Thymus (tissue), 11 donors: ENCODE measurements around the gene SSH3. TPM values are rescaled to one million over a fixed set of nuclear protein-coding genes. Genes with fewer than 3 reads are reported as not detected.

ENCODE experiments used
- DNase-seq, 9 donors: peaks; one replicate each; pipeline ENCODE4 v3.0.0-alpha.2; 2013; ENCODE audit warnings: low spot score in 9 of 9, low read depth in 6 of 9, missing footprints in 1 of 9
- H3K27ac ChIP-seq, 2 donors: one replicate each; pipeline ENCODE4 v1.5.1; 2013; ENCODE audit warnings: control low read depth in 1 of 2, low read depth in 1 of 2, low read length in 1 of 2, mild to moderate bottlenecking in 1 of 2, moderate library complexity in 1 of 2
- H3K27me3 ChIP-seq, 2 donors: one replicate each; pipeline ENCODE4 v1.5.1; 2013; ENCODE audit warnings: low read length in 1 of 2; ENCODE audit not compliant: control insufficient read depth in 2 of 2, insufficient read depth in 1 of 2
- H3K36me3 ChIP-seq, 2 donors: one replicate each; pipeline ENCODE4 v1.5.1; 2013; ENCODE audit warnings: low read length in 1 of 2, mild to moderate bottlenecking in 1 of 2, moderate library complexity in 1 of 2; ENCODE audit not compliant: control insufficient read depth in 2 of 2, insufficient read depth in 2 of 2
- H3K4me1 ChIP-seq, 2 donors: one replicate each; pipeline ENCODE4 v1.5.1; 2013; ENCODE audit warnings: low read length in 2 of 2; ENCODE audit not compliant: control insufficient read depth in 2 of 2, insufficient read depth in 2 of 2
- H3K4me3 ChIP-seq, 2 donors: one replicate each; pipeline ENCODE4 v1.5.1; 2013; ENCODE audit warnings: low read length in 2 of 2, control low read depth in 1 of 2, mild to moderate bottlenecking in 1 of 2
- H3K9me3 ChIP-seq, 2 donors: one replicate each; pipeline ENCODE4 v1.5.1; 2013; ENCODE audit warnings: low read length in 1 of 2, mild to moderate bottlenecking in 1 of 2; ENCODE audit not compliant: control insufficient read depth in 2 of 2, insufficient read depth in 1 of 2
- WGBS: extraction: QIAGEN DNeasy Blood & Tissue Kit; methylation state at CpG from one replicate; pipeline ENCODE4 v1.1.7; 2013; 5-methylcytosine and 5-hydroxymethylcytosine counted together
- polyA plus RNA-seq: library from polyadenylated mRNA; stranded (reverse); fragments of 200-250 nt; gene quantifications from one replicate; pipeline ENCODE4 v1.2.3, GENCODE V29; 2013
- total RNA-seq: library from RNA; stranded (reverse); fragments of 120-200 nt; gene quantifications from one replicate; pipeline ENCODE4 v1.2.4, GENCODE V29; 2013
- donor health status: healthy.

Gene SSH3
- total and polyA plus RNA-seq, 2 donors: 1.8 to 11.8 TPM

DNA sequence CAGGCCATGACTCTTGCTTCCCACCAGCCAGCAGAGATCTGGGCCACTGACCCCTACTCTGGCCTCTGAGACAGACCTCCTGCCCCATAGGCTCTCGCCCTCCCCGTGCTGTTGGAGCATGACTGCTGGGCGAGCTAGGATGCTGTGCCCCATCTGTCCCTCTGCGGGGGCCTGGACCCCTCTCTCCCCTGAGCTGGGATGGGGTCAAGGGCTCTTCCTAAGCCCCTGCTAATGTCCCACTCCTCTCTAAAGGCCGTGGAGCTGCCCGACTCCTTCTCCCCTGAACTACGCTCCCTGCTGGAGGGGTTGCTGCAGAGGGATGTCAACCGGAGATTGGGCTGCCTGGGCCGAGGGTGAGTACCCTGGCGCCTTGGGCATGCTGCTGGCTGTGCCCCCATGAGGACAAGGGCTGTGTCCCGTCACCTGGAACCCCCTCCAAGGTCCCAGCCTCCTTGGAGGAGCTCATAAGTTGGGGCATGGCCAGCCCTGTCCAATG lies 20.4 kb upstream of the SSH3 start:
- no peak for DNase-seq
- Histone ChIP-seq H3K36me3 (peaks cover 79 to 100% of the 10 kb centered on the region in 2 donors), H3K4me1 (peaks cover 33 to 61% of the 10 kb centered on the region in 2 donors), H3K9me3 (peaks cover 0 to 15% of the 10 kb centered on the region in 2 donors), H3K27ac (peak overlapping the region in 1 of 2 donors; percentile 11), H3K4me3 (no peak overlapping the region), H3K27me3 (no peaks in the 10 kb centered on the region)
- 98% methylated on average over 11 of the region's 11 CpGs for WGBS

DNA sequence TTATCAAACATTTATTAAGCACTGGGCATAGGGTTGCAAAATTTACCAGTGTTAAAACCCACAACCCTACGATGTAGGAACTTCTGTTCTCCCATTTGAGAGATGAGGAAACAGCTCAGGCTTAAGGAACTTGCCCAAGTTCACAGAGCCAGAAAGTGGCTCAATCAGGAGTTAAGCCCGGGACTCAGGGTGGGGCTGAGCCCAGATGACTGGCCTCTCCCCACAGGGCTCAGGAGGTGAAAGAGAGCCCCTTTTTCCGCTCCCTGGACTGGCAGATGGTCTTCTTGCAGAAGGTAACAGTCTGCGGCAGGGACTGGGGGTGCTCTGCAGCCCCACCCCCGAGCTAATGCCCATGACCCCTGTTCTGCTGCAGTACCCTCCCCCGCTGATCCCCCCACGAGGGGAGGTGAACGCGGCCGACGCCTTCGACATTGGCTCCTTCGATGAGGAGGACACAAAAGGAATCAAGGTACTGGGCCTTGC lies 19.8 kb upstream of the SSH3 start:
- no peak for DNase-seq
- H3K27ac ChIP-seq: peak overlapping the region in 1 of 2 donors; percentile 26
- H3K4me1 ChIP-seq: peaks cover 29 to 60% of the 10 kb centered on the region in 2 donors

GRCh38 chr11:67284811-67285540 lies 18.4 kb upstream of the SSH3 start:
- no peak overlapping the region for H3K4me3 ChIP-seq
- H3K4me1 ChIP-seq: peaks cover 22 to 50% of the 10 kb centered on the region in 2 donors
- no peak overlapping the region for H3K27ac ChIP-seq
- H3K27me3 ChIP-seq: no peaks in the 10 kb centered on the region
- no peak for DNase-seq
- peaks cover 0 to 11% of the 10 kb centered on the region in 2 donors for H3K9me3 ChIP-seq
- peaks cover 68 to 81% of the 10 kb centered on the region in 2 donors for H3K36me3 ChIP-seq
- 97% methylated on average over 45 of the region's 45 CpGs for WGBS

More for the DNA sequence above, 19.8 kb upstream of the SSH3 start:
- Histone ChIP-seq H3K9me3 (peaks cover 0 to 11% of the 10 kb centered on the region in 2 donors), H3K36me3 (peaks cover 79 to 94% of the 10 kb centered on the region in 2 donors), H3K4me3 (no peak overlapping the region), H3K27me3 (no peaks in the 10 kb centered on the region)
- WGBS: 95% methylated on average over 13 of the region's 13 CpGs

- Histone ChIP-seq H3K4me3 (no peak overlapping the region), H3K27me3 (no peaks in the 10 kb centered on the region), H3K36me3 (peaks cover 66 to 81% of the 10 kb centered on the region in 2 donors), H3K9me3 (peaks cover 0 to 11% of the 10 kb centered on the region in 2 donors), H3K27ac (peak overlapping the region; percentile 95 to 97), H3K4me1 (peaks cover 26 to 53% of the 10 kb centered on the region in 2 donors)
- 74% methylated on average over 39 of the region's 39 CpGs for WGBS
- no peak for DNase-seq
Observed at GRCh38 chr11:67285541-67286498, 17.5 kb upstream of the SSH3 start.

DNA sequence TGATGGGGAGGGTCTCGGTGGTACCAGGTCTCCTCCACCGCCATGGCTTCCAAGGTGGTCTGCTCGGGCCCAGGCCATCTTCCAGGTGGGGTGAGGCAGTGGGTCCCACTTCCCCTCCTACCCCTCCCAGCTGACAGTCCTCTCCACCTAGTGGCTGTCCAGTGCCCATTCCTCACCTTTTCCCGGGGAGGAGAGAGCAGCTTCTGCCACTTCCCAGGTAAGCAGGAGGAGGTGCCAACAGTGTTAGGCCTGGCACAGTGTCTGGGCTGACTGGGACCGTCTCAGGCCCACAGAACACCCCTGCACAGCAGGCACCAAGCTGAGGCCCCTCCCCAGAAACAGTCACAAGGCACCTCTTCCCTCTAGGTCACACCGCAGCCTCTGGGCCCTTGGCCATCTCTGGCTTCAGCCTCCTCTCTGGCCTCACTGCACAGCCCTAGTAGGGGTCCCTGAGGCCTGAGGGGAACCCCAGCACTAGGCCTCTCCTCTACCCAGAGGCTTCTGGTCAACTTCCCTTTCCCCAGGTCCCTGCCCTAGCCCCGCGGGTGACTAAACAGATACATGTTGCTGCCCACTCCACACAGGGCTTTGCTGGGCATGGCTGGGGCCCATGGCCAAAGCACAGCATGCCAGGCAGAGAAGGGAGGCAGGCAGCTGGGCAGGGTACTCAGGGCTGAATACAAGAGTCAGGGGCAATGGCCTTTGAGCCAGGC lies 16.6 kb upstream of the SSH3 start:
- WGBS: 61% methylated on average over 8 of the region's 8 CpGs
- H3K9me3 ChIP-seq: peaks cover 0 to 11% of the 10 kb centered on the region in 2 donors
- H3K27ac ChIP-seq: peak overlapping the region; percentile 95 to 97
- no peaks in the 10 kb centered on the region for H3K27me3 ChIP-seq
- H3K4me1 ChIP-seq: peaks cover 26 to 55% of the 10 kb centered on the region in 2 donors
- no peak for DNase-seq
- no peak overlapping the region for H3K4me3 ChIP-seq
- peaks cover 65 to 81% of the 10 kb centered on the region in 2 donors for H3K36me3 ChIP-seq

DNA sequence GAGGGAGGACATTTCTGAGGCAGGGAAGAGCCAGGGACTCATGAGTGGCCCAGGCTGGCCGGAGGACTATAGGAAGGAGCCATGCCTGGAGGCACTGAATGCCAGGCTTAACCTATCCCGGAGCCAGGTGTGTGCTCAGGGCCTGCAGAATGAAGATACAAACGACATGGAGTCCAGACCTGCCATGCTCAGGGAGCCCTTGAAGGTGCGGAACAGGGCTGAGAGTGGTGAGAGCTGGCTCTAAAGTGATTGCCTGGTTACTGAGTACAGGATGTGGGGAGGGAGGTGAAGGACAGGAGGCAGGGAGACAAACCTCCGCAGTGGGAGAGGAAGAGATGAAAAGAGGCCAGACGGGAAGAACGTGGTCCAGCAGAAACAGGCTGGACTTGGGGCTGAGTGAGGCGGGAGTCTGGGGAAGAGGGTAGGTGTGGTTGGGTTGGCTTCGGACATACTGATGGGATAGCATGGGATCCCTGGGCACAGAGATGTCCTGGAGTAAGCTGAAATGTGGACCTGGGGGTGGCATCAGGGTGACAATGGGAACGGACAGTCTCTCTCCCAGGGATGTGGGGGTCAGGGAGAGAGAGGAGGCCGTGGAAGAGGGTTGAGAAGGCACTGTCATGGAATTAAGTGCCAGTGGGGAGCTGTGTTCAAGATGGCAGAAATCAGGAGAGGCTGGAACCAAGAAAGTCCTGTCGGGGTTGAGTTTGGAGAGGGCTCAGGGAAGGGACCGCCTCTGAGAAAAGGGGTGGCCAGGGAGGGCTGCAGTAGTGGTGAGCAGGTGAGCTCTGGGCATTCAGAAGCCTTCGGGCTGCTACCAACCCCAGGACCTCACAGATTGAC lies 15.8 kb upstream of the SSH3 start:
- peaks cover 26 to 55% of the 10 kb centered on the region in 2 donors for H3K4me1 ChIP-seq
- no peaks in the 10 kb centered on the region for H3K27me3 ChIP-seq
- H3K27ac ChIP-seq: peak overlapping the region; percentile 95 to 97
- peaks cover 62 to 81% of the 10 kb centered on the region in 2 donors for H3K36me3 ChIP-seq
- peaks cover 0 to 11% of the 10 kb centered on the region in 2 donors for H3K9me3 ChIP-seq
- peak in 1 of 9 donors; percentile 66 for DNase-seq
- 55% methylated on average over 14 of the region's 14 CpGs for WGBS
- H3K4me3 ChIP-seq: peak overlapping the region; percentile 71 to 80

DNA sequence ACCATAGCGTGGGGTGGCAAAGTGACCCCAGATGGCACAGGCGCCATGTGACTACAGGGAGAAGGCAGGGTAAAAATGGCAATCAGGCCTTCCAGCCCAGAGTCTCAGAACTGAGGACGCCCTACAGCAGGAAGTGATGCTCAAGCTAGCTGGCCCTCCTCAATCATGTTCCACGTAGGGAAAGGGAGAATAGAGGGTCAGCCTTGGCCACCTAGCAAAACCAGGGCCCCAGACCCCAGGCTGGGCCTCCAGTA lies 15.2 kb upstream of the SSH3 start:
- 27% methylated on average over 4 of the region's 4 CpGs for WGBS
- peak overlapping the region; percentile 95 to 97 for H3K27ac ChIP-seq
- DNase-seq: no peak
- peaks cover 0 to 11% of the 10 kb centered on the region in 2 donors for H3K9me3 ChIP-seq
- peaks cover 26 to 55% of the 10 kb centered on the region in 2 donors for H3K4me1 ChIP-seq
- peak overlapping the region; percentile 71 to 80 for H3K4me3 ChIP-seq
- no peaks in the 10 kb centered on the region for H3K27me3 ChIP-seq
- peaks cover 57 to 75% of the 10 kb centered on the region in 2 donors for H3K36me3 ChIP-seq
